ENCODE results near the gene DOCK11. TPM values are rescaled to one million over a fixed set of nuclear protein-coding genes. Genes with fewer than 3 reads are reported as not detected.

DOCK11 gene
- total and polyA plus RNA-seq, 2 donors (not counting 3 experiments of a cell fraction or from before 2014, with no cell fraction given) = 0.37 to 0.86 TPM

- Histone ChIP-seq H3K4me3 (replicated peaks in 1 of 3; ENCODE audit: insufficient read depth in 1 of 3, low read depth in 1 of 3, low read length in 3 of 3) (no peak overlapping the region), H2AFZ (ENCODE audit: low read depth, low read length) (no peak overlapping the region), H3K27me3 (ENCODE audit: control insufficient read depth in 2 of 2, insufficient read depth in 2 of 2, low read length in 2 of 2) (no peaks in the 10 kb centered on the region), H3K9me1 (replicated peaks; ENCODE audit: control insufficient read depth, extremely low read depth, insufficient read depth, low read length) (no peaks in the 10 kb centered on the region), H3K79me2 (ENCODE audit: control insufficient read depth, insufficient read depth, low read length) (no peaks in the 10 kb centered on the region), H3K9me3 (replicated peaks; ENCODE audit: control insufficient read depth, insufficient read depth, low read length) (no peaks in the 10 kb centered on the region), H3K27ac (ENCODE audit: insufficient read depth, low read depth, low read length) (no peak overlapping the region), H3K4me2 (ENCODE audit: insufficient read depth, low read length) (no peak overlapping the region), H3K36me3 (ENCODE audit: control insufficient read depth in 2 of 2, extremely low read depth in 1 of 2, insufficient read depth in 2 of 2, low read length in 2 of 2) (no peaks in the 10 kb centered on the region), H4K20me1 (replicated peaks; ENCODE audit: control insufficient read depth, extremely low read depth, insufficient read depth, low read length) (no peaks in the 10 kb centered on the region), H3K4me1 (ENCODE audit: control insufficient read depth, extremely low read depth, insufficient read depth, low read length) (no peaks in the 10 kb centered on the region), H3K9ac (replicated peaks; ENCODE audit: extremely low read depth, insufficient read depth, low read length) (no peak overlapping the region)
- DNase-seq (ENCODE audit: low read depth, low spot score) (no peak), FAIRE-seq (no peak)
- TF ChIP-seq MYC (IDR thresholded peaks at IDR 0.05; ENCODE audit: low read depth, low read length) (no peak), POLR2AphosphoS5 (IDR thresholded peaks at IDR 0.05; ENCODE audit: insufficient read depth, low read depth, low read length) (no peak), EZH2 (IDR thresholded peaks at IDR 0.05; ENCODE audit: borderline replicate concordance, low read depth, low read length, severe bottlenecking) (no peak), POLR2A (IDR thresholded peaks at IDR 0.05; ENCODE audit: low read depth, low read length) (no peak), GATA2 (IDR thresholded peaks at IDR 0.05; ENCODE audit: insufficient read depth, insufficient read length, low read depth, low read length) (no peak), CTCF (IDR thresholded peaks at IDR 0.05; ENCODE audit: extremely low read depth in 1 of 2, insufficient read depth in 1 of 2, low read depth in 1 of 2, low read length in 2 of 2) (no peak), FOS (IDR thresholded peaks at IDR 0.05; ENCODE audit: borderline replicate concordance, insufficient read depth, low read length) (no peak), MAX (IDR thresholded peaks at IDR 0.05; ENCODE audit: insufficient read depth, insufficient read length) (no peak), JUN (IDR thresholded peaks at IDR 0.05; ENCODE audit: borderline replicate concordance, insufficient read depth, insufficient read length, low read depth) (no peak)
- ChIA-PET CTCF (no interaction called here), POLR2A (no interaction called here)
- dilution Hi-C loops (cut with MboI; ENCODE audit: extremely low pct_ligation_motif_present, low sequenced_read_pairs) (no loop called here), intact Hi-C loops (cut with micrococcal nuclease) (loop anchor here (10.0 kb wide), 1 partner anchor 350 kb away; no protein-coding TSS in a partner anchor)
- BruUV-seq (replicated peaks) = no TSS peak
These were observed 40.6 kb upstream of the DOCK11 start for GRCh38 chrX:118455013-118455412.
